B cell (primary cell): ENCODE results near the gene IGSF1.

Source experiments
- EZH2 ChIP-seq: IDR thresholded peaks from 2 replicates; pipeline ENCODE4 v1.6.1; 2012; ENCODE audit warnings: borderline replicate concordance, low read depth, mild to moderate bottlenecking, moderate library complexity, low read length; ENCODE audit not compliant: insufficient read depth, poor library complexity, severe bottlenecking
- TF ChIP-seq, protein P1 (sequence below): fragments of 200-600 bp; IDR thresholded peaks from one replicate; pipeline ENCODE4 v1.8.0; 2022; ENCODE audit warnings: antibody characterized with exemption, mild to moderate bottlenecking

- TF ChIP-seq EZH2 = no peak
- TF ChIP-seq, protein P1, sequence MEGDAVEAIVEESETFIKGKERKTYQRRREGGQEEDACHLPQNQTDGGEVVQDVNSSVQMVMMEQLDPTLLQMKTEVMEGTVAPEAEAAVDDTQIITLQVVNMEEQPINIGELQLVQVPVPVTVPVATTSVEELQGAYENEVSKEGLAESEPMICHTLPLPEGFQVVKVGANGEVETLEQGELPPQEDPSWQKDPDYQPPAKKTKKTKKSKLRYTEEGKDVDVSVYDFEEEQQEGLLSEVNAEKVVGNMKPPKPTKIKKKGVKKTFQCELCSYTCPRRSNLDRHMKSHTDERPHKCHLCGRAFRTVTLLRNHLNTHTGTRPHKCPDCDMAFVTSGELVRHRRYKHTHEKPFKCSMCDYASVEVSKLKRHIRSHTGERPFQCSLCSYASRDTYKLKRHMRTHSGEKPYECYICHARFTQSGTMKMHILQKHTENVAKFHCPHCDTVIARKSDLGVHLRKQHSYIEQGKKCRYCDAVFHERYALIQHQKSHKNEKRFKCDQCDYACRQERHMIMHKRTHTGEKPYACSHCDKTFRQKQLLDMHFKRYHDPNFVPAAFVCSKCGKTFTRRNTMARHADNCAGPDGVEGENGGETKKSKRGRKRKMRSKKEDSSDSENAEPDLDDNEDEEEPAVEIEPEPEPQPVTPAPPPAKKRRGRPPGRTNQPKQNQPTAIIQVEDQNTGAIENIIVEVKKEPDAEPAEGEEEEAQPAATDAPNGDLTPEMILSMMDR = no peak
These were observed 43.2 kb upstream of the IGSF1 start for GRCh38 chrX:131332331-131332730.
